Ramos (cell line): ENCODE data around the gene OXLD1.

Source experiments
- in situ Hi-C: fragments of 300-500 bp; cut with MboI; formaldehyde crosslinking; loops from one replicate; pipeline ENCODE4 v1.14.3; 2022; ENCODE audit warnings: low sequenced_read_pairs; ENCODE audit not compliant: unreplicated experiment

Gene OXLD1

GRCh38 chr17:81702934-81703746 is 36.7 kb upstream of the OXLD1 start, which contains the start of gene MRPL12:
Gene MRPL12 (plus strand): TSS chr17:81703367. CDS start chr17:81703502, 135 bp downstream.
- in situ Hi-C loops, result no loop called here

- in situ Hi-C loops, result no loop called here
Measured at GRCh38 chr17:81701288-81702071, 35.1 kb upstream of the OXLD1 start.

DNA sequence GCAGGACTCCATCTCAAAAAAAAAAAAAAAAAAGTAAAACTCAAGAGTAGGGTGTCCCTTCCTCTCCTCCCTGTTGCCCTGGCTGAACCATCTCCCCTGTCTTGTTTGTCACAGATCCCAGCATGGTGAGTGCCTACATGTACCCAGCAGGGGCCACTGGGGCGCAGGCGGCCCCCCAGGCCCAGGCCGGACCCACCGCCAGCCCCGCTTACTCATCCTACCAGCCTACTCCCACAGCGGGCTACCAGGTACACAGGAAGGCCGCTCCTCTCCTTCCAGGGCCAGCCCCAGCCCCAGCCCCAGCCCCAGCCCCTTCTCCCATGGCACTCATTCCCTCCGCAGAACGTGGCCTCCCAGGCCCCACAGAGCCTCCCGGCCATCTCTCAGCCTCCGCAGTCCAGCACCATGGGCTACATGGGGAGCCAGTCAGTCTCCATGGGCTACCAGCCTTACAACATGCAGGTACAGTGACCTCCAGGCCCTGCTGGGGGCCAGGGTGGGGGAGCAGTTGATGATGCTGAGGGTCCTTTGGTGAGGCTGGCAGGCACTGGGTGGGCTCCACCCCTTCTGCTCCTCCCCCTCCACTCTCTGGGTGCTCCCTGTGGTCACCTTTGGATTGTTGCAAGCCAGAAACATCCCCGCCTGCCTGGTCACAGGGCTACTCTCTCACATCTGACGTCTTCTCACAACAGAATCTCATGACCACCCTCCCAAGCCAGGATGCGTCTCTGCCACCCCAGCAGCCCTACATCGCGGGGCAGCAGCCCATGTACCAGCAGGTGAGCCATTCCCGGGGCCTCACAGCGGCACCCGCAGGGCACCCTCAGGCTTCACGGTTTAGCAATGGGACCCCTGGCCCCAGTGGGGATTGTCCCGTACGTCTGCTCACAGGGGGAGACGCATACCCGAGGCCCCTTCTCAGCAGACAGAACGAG is 34.2 kb upstream of the OXLD1 start:
- in situ Hi-C loops, result no loop called here

DNA sequence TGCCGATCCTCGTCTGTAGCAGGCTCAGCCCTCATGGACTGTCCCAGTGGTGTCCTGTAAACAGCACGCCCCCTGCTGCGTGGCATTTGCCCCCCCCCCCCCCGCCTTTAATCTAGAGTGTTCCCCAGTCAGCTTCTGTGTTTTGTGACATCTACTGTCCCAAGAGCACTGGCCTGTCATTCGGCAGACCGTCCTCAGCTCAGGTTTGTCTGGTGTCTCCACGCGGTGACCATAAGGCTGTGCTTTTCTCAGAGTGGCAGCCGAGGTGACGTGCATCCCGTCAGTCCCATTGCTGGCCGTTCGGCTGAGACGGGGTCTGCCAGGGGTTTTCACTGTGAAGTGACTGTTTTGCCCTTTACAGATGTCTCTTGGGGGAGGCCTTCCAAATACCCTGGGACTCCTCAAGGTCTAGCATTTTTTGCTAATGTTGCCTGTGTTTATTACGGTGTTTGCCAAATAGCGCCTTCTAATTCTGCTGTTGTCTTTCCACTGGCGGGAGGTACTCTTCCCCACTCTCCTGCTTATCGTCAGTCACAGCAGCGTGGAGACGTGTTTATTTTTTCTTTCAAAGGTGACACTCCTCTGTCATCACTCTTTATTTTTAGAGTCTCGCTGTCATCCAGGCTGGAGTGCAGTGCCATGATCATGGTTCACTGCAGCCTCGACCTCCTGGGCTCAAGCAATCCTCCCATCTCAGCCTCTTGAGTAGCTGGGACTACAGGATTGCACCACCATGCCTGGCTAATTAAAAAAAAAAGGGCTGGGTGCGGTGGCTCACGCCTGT is 31.0 kb upstream of the OXLD1 start:
- in situ Hi-C loops, result no loop called here

DNA sequence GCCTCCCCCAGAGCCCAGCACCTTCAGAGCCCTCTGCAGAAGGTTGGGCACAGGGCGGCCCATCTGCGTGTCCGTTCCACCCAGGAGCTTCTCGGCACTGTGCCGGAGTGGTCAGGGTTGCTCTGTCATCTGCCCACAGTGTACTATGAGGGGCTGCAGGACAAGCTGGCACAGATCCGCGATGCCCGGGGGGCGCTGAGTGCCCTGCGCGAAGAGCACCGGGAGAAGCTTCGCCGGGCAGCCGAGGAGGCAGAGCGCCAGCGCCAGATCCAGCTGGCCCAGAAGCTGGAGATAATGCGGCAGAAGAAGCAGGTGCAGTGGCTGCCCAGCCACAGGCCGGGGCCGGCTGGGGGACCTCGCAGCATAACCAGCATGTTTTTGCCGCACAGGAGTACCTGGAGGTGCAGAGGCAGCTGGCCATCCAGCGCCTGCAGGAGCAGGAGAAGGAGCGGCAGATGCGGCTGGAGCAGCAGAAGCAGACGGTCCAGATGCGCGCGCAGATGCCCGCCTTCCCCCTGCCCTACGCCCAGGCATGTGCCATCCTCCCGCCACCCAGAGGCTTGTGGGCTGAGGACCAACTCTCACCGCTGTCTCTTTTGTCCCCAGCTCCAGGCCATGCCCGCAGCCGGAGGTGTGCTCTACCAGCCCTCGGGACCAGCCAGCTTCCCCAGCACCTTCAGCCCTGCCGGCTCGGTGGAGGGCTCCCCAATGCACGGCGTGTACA is 30.0 kb upstream of the OXLD1 start:
- in situ Hi-C loops, result no loop called here

DNA sequence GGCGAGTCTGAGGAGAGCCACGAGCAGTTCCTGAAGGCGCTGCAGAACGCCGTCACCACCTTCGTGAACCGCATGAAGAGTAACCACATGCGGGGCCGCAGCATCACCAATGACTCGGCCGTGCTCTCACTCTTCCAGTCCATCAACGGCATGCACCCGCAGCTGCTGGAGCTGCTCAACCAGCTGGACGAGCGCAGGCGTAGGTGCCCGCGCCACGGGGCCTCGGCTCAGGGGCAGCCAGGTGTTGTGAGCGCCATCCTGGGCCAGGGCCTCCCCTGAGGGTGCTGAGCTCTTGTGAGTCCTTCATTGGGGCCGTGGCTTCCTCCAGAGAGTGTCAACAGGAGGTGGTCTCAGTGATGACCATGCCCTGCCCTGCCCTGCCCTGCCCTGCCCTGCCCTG is 29.4 kb upstream of the OXLD1 start:
- in situ Hi-C loops, result no loop called here

DNA sequence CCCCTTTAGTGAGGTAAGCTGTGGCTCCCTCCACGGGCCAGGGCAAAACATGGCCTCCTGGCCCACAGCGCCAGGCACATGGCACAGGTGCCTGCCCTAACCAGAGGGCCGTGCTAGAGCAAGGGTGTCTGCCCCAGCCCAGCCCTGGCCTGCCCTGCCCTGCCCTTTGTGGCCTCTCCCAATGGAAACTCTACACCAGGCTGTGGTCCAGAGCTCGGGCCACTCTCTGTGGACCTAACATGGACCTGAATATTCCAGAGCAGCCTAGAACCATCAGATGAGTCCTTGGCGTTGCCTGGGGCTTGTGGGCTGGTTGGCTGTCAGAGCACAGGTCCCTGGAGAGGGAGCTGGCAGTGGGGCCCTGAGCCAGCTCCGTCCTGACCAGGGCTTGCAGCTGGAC is 28.8 kb upstream of the OXLD1 start:
- in situ Hi-C loops, result no loop called here

DNA sequence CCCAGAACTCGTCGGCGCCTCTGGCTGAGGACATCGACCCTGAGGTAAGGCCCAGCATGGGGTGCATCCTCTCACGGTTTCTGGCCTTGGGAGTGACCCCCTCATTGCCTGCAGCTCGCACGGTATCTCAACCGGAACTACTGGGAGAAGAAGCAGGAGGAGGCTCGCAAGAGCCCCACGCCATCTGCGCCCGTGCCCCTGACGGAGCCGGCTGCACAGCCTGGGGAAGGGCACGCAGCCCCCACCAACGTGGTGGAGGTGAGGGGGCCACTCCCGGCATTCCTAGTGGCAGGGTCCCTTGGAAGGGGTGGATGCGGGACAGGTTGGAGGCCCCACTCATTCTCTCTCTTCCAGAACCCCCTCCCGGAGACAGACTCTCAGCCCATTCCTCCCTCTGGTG is 28.4 kb upstream of the OXLD1 start:
- in situ Hi-C loops, result no loop called here

DNA sequence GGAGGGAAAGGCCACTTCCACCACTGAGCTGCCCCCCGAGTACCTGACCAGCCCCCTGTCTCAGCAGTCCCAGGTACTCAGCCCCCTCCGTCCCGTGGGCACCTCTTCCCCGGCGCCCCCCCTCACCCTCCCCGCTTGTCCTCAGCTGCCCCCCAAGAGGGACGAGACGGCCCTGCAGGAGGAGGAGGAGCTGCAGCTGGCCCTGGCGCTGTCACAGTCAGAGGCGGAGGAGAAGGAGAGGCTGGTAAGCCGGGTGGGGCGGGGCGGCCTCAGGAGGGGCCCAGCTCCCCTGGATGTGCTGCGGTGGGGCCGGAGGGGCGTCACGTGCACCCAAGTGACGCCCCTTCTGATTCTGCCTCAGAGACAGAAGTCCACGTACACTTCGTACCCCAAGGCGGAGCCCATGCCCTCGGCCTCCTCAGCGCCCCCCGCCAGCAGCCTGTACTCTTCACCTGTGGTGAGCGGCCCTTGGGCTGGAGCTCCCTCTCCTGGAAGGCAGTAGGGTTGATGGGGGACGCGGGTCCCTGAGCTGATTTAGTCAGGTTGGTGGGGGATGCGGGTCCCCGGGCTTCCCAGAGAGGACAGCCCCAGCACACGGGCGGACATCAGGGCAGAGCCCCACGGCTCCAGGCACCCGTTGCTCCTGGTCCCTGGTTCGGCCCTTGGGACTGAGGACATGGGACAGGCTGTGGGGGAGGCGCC is 27.3 kb upstream of the OXLD1 start:
- in situ Hi-C loops, result no loop called here

- in situ Hi-C loops, result no loop called here
Measured at GRCh38 chr17:81691608-81692007, 25.2 kb upstream of the OXLD1 start.

DNA sequence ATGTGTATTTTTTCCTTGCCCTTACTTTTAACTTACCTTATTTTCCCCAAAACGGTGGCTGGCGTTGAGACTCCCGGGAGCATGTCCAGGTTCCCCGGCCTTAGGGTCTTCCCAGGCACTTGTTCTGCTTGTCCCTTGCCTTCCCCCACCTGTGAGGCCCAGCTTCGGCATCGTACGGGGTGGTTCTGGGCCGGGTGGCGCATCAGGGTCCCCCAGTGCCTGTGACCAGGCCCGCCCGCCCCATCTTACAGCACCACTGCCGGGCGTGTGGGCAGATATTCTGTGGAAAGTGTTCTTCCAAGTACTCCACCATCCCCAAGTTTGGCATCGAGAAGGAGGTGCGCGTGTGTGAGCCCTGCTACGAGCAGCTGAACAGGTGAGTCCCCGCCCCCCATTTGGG is 24.8 kb upstream of the OXLD1 start:
- in situ Hi-C loops, result no loop called here

GRCh38 chr17:81690549-81690948 is 24.1 kb upstream of the OXLD1 start:
- in situ Hi-C loops, result no loop called here

- in situ Hi-C loops, result no loop called here
Measured at GRCh38 chr17:81690066-81690465, 23.7 kb upstream of the OXLD1 start.

DNA sequence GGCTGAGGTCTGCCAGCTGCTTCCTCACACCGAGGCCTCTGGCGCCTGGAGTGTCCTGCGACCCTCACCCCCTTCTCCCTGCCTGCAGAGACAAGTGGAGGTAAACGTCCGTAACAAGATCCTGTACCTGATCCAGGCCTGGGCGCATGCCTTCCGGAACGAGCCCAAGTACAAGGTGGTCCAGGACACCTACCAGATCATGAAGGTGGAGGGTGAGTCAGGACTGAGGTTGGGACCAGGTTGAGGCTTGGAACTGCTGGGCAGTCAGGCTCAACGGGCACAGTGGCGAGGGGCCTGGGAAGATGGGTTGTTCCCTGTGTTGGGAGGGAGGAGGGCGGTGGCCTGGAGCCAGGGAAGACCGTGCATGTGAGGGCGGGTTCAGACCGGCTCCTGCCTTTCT is 22.2 kb upstream of the OXLD1 start:
- in situ Hi-C loops, result no loop called here

GRCh38 chr17:81687770-81688541 is 21.6 kb upstream of the OXLD1 start:
- in situ Hi-C loops, result no loop called here

DNA sequence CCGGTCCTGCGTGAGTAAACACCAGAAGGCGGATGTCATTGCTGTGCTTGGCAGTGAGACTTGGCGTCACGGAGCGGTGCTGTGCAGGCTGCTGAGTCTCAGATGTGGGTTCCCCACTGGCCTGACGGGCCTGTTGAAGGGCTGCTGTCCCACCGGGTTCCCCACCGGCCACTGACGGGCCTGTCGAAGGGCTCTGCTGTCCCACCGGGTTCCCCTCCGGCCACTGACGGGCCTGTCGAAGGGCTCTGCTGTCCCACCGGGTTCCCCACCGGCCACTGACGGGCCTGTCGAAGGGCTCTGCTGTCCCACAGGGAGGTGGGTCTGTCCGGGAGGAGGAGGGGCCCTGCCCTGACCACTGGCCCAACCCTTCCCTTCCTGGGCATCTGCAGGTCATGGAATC is 20.2 kb upstream of the OXLD1 start:
- in situ Hi-C loops, result no loop called here

- in situ Hi-C loops, result no loop called here
Measured at GRCh38 chr17:81685108-81685507, 18.7 kb upstream of the OXLD1 start.

DNA sequence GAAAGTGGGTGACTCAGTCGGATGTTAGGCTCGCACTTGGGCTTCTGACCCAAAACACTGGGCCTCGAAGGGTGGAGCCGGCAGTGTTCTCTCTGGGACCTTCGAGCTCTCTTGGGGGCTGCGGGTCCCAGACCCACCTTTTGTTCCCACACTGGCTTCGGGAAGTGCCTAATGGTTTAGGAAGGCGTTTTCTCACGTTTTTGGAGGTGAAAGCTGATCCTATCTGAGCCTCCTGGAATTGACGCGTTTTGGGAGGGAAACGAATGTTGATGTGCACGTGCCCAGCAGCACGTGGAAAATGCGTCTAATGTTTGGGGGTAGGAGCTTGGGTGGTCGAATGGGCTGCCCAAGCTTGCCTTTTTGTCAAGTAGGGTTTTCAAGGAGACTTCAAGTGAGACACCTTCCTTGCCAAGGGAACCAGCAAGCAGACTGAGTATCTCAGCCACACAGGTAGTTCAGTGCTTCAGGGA is 18.1 kb upstream of the OXLD1 start:
- in situ Hi-C loops, result no loop called here
